Measurements from ENCODE around the gene ABHD16B.
"Not testable (repeated sequence)": the region's sequence is repeated elsewhere in the genome, so short reads cannot be mapped to it uniquely, and the experiment has no call there.

The ABHD16B gene

DNA sequence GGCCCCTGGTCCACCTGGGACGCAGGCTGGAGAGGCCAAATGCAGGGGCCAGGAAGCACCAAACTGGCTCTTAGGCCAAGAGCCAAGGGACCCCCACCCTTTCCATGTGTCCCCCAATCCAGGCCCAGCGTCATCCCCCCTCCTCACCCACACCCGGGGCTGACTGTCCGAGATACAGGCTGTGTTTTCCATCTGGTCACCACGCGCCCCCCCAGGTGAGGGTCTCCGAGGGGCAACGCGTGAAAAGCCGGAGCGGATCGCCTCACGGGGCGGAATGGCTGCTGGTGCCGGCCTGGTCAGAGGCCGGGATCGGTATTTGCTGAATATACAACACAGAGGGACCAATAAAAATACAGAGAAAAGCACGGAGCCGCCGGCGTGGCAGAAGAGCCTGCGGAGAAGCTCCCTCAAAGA, 5.2 kb upstream of the ABHD16B start:
- no peak for DNase-seq

DNA sequence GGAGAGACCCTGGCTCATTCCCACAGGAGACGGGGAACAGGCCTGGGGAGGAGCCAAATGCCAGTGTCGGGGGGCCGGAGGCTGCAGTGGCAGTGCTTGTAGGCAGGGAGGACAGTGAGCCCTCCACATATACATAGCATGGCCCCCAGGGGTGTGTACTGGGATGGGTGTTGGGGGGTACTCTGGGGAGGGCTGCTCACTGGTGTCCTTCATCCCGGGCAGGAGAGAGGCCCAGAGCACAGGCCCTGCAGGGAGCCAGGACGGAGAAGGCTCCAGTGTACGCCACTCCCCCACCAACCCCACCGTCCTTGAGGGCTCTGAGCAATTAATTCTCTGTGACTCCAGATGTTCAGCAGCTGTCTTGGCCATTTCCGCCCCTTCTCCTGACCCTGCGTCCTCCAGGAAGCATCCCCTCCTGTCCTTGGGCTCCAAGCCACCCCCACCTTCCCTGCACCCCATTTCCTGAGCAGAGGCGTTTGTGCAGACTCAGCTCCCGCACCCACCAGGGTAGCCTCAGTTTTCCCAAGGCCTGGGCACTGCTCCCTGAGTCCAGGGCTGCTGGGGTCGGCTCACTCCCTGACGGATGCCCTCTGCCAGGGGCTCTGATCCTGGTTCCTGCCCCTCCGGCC, 3.4 kb upstream of the ABHD16B start:
- DNase-seq: no peak

DNA sequence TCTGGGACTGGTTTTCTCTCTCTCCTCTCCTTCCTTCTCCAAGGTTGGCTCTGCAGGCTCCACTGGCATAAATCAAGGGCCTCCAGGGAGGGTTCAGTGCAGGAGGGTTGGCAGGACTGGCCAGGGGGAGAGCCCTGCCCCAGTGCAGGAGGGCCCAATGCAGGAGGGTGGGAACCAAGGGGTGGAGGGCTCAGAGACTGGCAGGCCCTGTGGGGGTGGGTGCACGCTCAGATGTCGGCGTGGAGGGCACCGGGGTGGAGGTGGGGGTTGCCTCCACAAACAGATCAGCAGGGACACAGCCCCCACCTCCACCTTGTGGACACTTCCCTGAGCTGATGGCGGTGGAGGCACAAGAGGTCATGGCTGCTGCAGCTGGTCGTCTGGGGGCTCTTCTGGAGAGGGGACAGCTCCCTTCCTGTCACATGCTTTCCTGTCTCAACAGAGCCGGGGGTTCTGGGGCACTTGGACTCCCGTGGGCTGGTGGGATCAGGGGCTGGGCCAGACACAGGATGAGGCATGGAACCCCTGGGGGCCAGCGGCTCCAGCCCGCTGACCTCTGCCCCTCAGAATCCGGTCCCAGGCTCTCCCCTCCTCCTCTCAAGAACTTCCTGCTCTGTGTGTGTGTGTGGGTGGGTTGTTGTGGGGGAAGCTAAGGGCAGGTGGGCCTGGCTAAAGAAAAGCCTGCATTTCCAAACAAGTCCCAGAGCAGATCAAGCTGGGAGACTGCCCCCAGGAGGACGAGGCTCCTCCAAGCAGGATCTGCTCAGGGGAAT, 2.7 kb upstream of the ABHD16B start:
- peak; percentile 45 for DNase-seq

DNA sequence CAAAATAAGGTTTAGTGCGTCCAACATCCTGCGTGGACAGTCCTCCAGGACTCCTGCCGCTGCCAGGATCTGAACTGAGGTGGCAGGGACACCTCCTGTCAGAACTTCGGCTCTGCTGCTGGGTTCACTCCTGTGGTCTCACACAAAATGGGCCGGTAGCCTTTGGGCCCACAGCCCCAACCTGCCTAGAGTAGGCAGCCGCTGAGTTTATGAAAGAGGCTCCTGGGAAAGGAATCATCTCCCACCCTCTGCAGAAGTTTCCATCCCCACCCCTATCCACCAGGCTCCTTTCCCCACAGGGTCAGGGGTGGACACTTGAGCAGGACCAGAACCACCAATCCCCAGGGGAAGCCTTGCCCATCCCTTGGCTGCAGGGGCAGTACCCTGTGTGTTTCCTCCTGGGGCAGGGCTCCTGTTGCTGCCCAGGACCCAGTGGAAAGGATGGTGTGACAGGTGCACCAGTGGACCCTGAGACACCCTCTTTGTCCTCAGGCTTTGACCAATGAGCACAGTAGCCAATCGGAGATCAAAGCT, 2.1 kb upstream of the ABHD16B start:
- DNase-seq: no peak

DNA sequence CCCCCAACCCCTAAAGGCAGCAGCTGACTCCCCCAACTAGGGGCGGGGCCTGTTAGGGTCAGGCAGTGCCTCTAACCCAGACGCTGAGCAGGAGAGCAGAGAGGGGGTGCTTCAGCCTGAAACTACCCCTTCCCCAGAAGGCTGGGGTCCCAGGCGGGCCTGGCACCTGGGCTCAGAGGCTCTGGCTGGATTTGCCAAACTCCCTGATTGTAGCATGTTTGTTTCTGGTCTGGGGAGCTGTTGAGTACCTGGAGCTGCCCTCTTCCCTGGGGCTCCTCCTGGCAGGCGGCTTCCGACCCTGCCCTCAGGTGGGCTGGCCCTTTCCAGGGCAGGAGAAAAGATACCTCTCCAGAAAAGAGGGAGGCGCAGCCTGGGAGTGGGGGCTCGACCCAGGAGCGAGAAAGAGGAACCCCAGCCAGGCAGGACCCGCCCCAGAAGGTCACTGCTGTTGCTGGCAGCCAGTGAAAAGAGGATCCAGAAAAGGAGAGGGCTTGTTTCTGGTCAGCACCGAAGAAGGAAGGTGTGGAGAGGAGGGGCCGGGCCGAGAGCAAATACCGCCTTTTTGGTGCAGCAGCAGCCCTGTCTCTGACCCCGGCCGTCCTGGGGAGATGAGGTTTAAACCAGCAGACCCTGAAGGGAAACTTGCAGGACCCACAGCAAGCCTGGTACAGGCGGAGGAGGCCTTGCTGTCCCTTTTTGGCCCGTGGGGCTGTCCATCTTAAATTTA, 810 bp upstream of the ABHD16B start:
- DNase-seq: no peak

DNA sequence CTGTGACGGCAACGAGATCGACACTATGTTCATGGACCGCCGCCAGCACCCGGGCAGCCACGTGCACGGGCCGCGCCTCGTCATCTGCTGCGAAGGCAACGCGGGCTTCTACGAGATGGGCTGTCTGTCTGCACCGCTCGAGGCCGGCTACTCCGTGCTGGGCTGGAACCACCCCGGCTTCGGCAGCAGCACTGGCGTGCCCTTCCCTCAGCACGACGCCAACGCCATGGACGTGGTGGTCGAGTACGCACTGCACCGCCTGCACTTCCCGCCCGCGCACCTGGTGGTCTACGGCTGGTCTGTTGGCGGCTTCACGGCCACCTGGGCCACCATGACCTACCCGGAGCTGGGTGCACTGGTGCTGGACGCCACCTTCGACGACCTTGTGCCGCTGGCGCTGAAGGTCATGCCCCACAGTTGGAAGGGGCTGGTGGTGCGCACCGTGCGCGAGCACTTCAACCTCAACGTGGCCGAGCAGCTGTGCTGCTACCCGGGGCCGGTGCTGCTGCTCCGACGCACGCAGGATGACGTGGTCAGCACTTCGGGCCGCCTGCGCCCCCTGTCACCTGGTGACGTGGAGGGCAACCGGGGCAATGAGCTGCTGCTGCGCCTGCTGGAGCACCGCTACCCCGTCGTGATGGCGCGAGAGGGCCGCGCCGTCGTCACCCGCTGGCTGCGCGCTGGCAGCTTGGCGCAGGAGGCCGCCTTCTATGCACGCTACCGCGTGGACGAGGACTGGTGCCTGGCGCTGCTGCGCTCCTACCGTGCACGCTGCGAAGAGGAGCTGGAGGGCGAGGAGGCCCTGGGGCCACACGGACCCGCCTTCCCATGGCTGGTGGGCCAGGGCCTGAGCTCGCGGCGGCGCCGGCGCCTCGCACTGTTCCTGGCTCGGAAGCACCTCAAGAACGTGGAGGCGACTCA, 943 bp downstream of the ABHD16B start:
- DNase-seq: no peak

DNA sequence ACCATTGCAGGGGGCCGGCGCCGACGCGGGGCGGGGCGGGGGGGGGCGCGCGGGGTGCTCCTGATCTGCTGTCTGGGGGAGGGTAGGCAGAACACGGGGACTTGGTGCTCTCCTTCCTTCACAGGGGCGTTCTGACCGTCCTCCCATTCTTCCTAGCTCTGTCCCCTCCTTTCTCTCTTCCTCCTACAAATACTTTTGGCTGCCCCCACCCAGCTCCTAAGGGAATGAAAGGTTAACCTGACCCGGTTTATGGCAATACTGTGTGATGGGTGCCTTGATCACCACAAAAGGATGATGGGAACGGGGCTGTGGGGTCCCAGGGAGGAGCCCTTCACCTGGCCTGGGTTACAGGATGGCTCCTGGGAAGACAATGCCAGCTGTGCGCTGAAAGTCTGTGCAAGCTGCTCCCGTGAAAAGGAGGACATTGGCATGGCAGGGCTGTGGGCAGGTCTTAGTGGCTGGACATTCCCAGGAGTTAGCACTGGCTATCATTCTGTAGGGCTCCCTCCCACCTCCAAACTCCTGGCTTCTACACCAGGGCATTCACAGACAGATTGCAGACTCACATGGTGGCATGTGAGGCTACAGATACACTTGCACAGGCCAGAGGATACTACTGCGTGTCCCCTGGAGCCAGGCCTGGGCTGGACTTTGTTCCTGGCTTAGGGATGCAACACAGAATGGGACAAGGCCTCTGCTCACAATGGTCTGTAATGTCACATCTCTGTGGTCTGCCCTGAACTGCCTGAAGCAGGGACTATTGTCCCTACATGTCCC, 1.9 kb downstream of the ABHD16B start:
- no peak for DNase-seq

DNA sequence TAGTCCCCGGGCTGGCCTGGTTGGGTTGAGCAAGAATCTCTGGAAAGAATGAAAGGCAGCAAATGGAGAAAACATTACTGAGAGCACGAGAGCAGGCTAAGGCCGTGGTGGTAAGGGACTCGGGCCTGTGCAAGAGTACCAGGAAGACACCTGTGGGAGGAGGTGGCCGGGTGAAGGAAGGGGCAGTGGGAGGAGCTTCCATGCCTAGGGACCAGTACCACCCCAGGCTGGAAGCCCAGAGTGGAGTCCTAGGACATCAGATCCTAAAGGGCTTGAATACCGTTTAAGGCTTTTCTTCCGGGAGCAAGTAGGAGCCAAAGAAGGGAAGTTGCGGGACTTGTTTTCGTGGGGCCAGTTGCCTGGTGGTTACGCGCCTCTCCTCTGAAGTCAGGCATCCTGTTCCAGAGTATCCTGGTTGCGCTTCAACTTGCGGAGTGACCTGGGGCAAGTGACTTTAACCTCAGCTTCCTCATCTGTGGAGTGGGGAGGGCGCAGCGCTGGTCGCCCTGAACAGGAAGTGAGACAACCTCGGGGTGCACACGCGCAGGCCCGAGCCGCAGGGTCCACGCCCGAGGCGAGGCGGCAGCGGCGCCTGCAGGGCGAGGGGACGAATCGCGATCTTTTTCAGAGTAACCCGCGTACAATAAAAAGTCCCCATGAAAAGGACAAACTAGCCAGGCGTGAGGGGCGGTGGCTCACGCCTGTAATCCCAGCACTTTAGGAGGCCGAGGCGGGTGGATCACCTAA, 2.7 kb downstream of the ABHD16B start:
- DNase-seq: peak; percentile 84

DNA sequence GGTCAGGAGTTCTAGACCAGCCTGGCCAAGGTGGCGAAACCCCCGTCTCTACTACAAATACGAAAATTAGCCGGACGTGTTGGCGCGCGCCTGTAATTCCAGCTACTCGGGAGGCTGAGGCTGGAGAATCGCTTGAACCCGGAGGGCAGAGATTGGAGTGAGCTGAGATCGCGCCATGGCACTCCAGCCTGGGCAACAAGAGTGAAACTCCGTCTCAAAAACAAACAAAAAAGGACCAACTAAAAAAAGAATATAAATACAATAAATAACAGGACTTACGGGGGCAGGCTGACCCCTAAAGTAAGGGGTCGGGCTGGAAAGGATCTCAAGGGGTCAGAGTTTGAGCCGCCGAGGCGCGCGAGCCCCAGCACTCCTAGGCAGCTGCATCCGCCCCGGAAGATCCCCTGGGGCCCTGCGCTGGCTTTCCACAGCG, 3.3 kb downstream of the ABHD16B start:
- DNase-seq: no peak

DNA sequence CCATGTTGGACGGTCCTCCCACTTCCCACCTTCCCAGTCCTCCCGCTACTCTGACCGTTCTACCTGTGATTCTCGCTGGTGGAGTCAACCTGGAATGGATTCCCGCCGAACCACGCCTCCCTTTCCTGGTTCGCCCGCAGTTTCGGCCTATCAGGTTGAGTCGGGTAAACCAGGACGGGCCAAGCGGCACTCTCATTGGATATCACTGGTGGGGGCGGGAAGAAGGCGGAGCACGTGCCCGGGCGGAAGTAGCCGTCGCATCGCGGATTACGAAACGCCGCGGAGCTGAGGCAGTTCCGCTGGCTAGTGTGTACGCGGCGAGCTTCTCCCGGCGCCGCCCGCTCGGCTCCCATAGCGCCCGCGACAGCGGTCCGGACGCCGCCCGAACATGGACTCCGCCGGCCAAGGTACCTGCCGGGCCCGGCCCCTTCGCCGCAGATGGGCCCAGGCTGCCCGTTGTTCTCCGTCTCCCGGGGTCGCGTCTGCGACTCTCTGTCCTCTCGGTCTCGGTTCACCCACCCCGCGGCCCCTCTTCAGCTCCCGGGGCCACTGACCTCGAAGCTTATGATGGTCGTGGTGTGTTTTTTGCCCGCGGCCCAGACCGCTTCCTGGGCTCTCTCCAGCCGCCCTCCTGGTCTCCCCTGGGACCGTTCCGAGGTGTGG, 3.8 kb downstream of the ABHD16B start, which contains the start of gene TPD52L2:
TPD52L2 (plus strand) TSS at position 293 of the 663 bp plus-strand sequence; CDS start at position 389, 96 bp downstream.
- peak; percentile 100 for DNase-seq

DNA sequence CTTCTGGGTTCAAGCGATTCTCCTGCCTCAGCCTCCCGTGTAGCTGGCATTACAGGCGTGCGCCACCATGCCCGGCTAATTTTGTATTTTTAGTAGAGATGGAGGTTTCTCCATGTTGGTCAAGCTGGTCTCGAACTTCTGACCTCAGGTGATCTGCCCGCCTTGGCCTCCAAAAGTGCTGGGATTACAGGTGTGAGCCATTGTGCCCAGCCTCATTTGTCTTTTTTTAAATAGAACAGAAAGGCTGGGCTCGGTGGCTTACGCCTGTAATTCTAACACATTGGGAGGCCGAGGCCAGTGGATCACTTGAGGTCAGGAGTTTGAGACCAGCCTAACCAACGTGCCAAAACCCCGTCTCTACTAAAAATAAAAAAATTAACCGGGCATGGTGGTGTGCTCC, 5.7 kb downstream of the ABHD16B start:
- not testable (repeated sequence) for DNase-seq

DNA sequence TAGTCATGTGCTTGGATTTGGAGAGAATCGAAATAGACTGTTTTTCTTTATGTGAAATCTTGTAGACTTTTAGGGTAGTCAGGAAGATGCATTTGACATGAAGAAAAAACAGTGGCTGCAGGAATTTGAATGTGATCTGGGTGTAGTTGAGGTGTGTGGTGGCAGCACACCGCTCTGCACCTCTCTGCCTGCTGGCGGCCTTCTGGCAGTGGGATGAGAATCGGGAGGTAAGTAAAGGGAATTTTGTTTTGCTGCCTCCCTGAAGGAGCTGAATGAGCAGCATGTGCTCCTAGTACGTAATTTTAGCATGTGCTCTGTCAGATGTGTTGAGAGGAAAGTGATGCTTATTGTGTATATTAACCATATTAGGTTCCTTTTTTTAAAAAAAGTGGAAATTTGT, 7.0 kb downstream of the ABHD16B start:
- DNase-seq: no peak

DNA sequence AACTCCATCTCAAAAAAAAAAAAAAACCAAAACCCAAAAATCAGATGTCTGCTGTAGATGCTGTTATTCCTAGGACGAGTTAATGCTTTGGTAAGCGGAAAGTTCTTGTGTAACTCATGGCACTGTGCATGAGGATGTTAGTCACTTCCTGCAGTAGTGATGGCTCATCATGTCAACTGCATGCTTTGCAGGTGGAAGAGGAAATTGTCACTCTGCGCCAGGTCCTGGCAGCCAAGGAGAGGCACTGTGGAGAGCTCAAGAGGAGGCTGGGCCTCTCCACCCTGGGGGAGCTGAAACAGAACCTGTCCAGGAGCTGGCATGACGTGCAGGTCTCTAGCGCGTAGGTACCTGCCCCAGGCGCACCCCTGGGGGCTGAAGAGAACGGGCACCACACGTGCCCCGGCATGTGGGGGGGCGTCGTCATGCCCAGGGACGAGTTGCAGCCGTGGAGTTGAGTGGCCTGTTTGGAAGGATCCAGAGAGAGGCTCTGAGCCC, 12.2 kb downstream of the ABHD16B start:
- DNase-seq: no peak

DNA sequence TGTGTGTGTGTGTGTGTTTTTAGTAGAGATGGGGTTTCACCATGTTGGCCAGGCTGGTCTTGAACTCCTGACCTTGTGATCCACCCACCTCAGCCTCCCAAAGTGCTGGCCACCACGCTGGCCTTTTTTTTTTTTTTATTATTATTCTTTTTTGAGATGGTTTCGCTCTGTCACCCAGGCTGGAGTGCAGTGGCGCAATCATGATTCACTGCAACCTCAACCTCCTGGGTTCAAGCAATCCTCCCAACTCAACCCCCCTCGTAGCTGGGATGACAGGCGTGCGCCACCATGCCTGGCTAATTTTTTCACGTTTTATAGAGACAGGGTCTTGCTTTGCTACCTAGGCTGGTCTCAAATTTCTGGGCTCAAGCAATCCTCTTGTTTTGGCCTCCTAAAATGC, 12.9 kb downstream of the ABHD16B start:
- DNase-seq: not testable (repeated sequence)

DNA sequence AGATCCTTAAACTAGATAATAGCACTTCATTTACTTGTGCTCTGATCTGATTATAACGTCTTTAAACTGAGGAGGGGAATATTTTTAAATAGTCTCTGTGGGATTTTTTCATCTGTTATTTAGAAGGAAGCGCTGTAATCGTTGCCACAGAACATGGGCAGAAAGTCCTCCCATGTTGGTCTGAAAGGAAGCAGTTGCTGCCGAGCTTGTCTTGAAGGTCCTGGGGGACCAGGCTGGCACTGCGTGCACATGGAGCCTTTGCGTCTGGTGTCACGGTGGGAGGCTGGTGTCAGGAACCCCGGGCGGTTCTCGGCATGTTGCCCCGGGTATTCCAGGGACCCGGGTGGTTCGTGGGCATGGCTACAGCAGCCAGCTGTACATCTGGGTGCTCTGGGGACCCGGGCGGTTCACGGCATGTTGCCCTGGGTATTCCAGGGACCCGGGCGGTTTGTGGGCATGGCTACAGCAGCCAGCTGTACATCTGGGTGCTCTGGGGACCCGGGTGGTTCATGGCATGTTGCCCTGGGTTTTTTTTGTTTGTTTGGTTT, 15.3 kb downstream of the ABHD16B start:
- no peak for DNase-seq

DNA sequence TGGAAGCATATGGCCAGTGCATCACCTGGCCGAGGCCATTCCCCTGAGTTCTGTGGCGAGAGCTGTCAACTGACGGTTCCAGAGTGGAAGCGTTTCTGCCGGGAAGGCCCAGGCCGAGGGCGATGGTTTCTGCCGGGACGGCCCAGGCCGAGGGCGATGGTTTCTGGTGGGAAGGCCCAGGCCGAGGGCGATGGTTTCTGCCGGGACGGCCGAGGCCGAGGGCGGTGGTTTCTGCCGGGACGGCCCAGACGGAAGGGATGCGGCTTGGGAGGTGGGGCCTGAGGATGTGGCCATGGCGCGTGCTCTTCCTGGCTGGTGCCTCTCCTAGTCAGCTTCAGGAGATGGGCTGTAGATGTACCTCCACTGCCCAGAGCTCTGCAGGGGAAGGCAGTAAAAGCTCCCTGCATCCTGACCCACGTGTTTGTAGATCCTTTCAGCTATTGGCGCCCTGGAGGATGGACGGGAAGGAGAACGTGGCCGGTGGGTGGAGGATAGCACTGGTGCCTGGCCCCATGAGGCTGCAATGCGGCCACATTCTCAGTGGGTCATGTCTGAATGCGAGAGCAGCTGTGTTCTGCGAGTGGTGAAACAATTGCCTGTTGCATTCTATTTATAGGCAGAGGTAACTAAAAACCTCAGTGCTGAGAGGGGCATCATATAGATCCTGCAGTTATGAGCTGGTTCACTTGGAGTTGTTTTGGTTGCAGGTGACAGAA, 16.6 kb downstream of the ABHD16B start:
- no peak for DNase-seq

DNA sequence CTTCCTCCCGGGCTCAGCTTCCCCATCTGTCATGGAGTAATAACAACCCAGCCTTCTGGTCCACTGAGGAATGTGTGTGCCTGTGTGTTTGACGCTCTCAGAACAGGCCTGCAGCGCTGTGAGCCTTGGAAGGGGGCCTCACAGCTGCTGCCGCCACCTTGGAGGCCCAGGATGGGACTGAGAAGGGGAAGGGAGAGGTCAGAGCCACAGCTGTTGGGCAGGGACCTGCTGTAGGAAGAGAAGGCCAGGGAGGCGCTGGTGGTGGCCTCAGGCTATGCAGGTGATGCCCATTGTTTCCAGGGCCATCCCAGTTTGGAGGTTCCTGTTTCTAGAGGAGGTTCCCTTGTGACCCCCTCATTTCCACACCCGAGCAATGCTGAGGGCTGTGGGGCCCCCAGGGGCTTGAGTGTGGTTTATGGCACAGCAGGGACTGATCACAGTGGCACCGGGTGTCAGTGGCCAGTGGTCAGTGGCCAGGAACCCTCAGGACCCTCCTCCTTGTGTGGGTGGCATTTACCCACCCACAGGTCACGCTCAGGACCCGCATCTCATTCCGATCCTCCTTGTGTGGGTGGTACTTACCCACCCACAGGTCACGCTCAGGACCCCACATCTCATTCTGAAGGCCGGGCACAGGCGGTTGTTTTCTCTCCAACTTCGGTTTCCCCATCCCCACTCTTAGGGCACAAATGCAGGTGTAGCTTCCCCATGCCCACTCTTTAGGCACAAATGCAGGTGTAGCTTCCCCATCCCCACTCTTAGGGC, 17.8 kb downstream of the ABHD16B start:
- DNase-seq: no peak

DNA sequence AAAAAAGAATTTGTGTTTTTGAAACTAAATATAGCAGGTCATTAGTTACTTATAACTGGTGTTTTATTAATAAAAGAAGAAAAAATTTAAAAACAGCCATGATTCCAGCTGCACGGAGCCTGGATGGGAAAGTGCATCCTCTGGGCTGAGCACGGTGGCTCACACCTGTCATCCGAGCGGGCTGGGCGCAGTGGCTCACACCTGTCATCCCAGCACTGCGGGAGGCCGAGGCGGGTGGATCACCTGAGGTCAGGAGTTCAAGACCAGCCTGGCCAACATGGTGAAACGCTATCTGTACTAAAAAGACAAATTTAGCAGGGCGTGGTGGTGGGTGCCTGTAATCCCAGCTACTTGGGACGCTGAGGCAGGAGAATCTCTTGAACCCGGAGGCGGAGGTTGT, 19.6 kb downstream of the ABHD16B start:
- DNase-seq: not testable (repeated sequence)
